ENCODE measurements around the gene PIK3R4. TPM values are rescaled to one million over a fixed set of nuclear protein-coding genes. Genes with fewer than 3 reads are reported as not detected.

The PIK3R4 gene
- polyA plus RNA-seq (2013, experiment 1 of 2): 7.1 TPM
- 7.2 TPM for polyA plus RNA-seq (2013, experiment 2 of 2)

DNA sequence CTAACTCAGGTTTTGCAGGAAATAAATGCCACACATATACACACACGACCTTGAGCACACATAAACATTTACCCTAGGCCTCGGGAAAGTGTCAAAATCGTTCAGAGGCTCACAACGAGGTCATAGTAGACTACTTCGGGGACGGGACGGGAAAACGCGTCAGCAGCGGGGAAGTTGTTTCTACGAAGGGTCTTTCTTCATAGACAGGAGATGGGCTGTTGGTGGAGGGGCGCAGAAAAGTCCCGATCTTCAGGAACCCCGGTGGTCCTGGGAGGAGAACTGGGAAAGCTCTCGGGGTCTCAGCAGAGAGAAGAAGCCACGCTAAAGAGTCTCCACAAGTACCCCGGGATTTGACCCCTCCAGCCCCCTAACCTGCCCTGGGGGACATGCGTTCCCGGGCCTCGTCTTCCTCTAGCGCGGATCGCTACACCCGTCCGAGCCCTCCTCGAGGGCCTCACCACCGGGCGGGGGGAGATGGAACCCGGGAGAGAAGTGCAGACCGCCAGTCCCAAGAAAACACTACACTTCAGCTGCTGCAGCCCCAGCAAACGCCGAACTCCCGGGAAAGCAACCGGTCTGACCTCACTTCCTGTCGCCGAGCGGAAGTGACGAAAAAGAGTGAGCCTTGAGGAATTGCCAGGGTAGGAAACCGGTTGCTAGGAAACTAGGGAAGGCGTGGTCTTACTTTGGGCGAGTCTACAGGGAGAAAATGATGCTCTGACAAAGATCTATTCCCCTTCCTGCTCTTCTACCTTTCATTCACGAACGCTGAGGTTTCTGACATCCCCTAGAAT lies at the start of gene PIK3R4:
TSS of gene PIK3R4 (minus strand) at position 584 of the 794 bp plus-strand sequence. CDS start 1,611 bp downstream, outside the sequence.
- Histone ChIP-seq H3K36me3 (ENCODE audit: control insufficient read depth in 1 of 2, insufficient read depth in 2 of 2, low read depth in 1 of 2, low read length in 2 of 2) (peaks cover 0 to 32% of the 10 kb centered on the region in 2 experiments), H3K79me1 (replicated peaks; ENCODE audit: low read length, poor library complexity, severe bottlenecking) (peaks cover 24% of the 10 kb centered on the region), H4K91ac (ENCODE audit: low read length) (peak within 1 kb of the TSS; percentile 80), H4K8ac (ENCODE audit: low read length) (peak within 1 kb of the TSS; percentile 97), H2BK120ac (ENCODE audit: low read depth, low read length) (peak within 1 kb of the TSS; percentile 92), H3K4me1 (ENCODE audit: control insufficient read depth, insufficient read depth, low read depth, low read length) (peaks cover 7% of the 10 kb centered on the region), H2BK15ac (ENCODE audit: low read depth, poor library complexity, severe bottlenecking) (no peak within 1 kb of the TSS), H2AFZ (ENCODE audit: low read depth, low read length) (peak within 1 kb of the TSS; percentile 30), H3K14ac (ENCODE audit: low read length in 2 of 2) (no peak within 1 kb of the TSS), H2BK5ac (ENCODE audit: low read depth, low read length, poor library complexity, severe bottlenecking) (peak within 1 kb of the TSS; percentile 35), H3K9me3 (ENCODE audit: control insufficient read depth, low read length) (no peaks in the 10 kb centered on the region), H3K18ac (ENCODE audit: low read depth in 1 of 2, low read length in 2 of 2) (peak within 1 kb of the TSS; percentile 58 to 92), H3K4me3 (ENCODE audit: insufficient read depth in 1 of 2, low read depth in 1 of 2, low read length in 2 of 2) (peak within 1 kb of the TSS; percentile 91 to 99), H3K4ac (ENCODE audit: low read depth in 1 of 2, low read length in 2 of 2) (peak within 1 kb of the TSS; percentile 34 to 51), H3K23ac (ENCODE audit: low read length in 2 of 2) (no peak within 1 kb of the TSS), H3K9ac (ENCODE audit: low read length) (peak within 1 kb of the TSS; percentile 99), H3K4me2 (ENCODE audit: low read length, poor library complexity, severe bottlenecking) (peak within 1 kb of the TSS; percentile 99), H2BK12ac (ENCODE audit: low read length in 2 of 2) (no peak within 1 kb of the TSS), H2AK5ac (ENCODE audit: low read length, severe bottlenecking) (no peak within 1 kb of the TSS), H3K27ac (ENCODE audit: low read length, poor library complexity, severe bottlenecking) (peak within 1 kb of the TSS; percentile 61), H3K27me3 (ENCODE audit: control insufficient read depth in 1 of 2, insufficient read depth in 1 of 2, low read length in 2 of 2) (no peaks in the 10 kb centered on the region)
- under 1% methylated on average over 29 of the region's 43 CpGs for WGBS
- peak; percentile 99 for DNase-seq

DNA sequence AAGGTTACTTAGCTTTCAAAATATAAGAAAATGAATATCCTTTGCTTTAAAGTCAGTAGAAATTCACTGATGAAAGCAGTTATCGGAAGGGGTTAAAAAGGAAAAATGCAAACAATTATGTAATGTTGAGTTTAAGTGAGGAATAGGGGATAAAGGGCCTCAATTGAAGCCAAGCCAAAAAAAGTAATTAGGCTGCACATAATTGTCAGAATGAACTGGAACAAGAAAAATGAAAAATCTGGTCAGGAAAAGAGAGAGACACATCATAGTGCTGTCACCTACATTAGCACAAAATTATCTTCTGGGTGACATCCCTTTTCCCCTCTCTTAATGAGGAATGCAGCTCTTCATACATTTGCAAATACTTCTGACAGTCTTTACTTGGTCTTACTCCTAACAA lies 48.8 kb upstream of the PIK3R4 start:
- H2BK15ac ChIP-seq (ENCODE audit: low read depth, poor library complexity, severe bottlenecking): no peak overlapping the region
- H3K4me1 ChIP-seq (ENCODE audit: control insufficient read depth, insufficient read depth, low read depth, low read length): no peaks in the 10 kb centered on the region
- H3K4ac ChIP-seq (ENCODE audit: low read depth in 1 of 2, low read length in 2 of 2): no peak overlapping the region
- H2AK5ac ChIP-seq (ENCODE audit: low read length, severe bottlenecking): no peak overlapping the region
- H3K9ac ChIP-seq (ENCODE audit: low read length): no peak overlapping the region
- no peak overlapping the region for H2BK5ac ChIP-seq (ENCODE audit: low read depth, low read length, poor library complexity, severe bottlenecking)
- no peak overlapping the region for H3K4me2 ChIP-seq (ENCODE audit: low read length, poor library complexity, severe bottlenecking)
- H4K8ac ChIP-seq (ENCODE audit: low read length): no peak overlapping the region
- H3K79me1 ChIP-seq (replicated peaks; ENCODE audit: low read length, poor library complexity, severe bottlenecking): no peaks in the 10 kb centered on the region
- no peaks in the 10 kb centered on the region for H3K36me3 ChIP-seq (ENCODE audit: control insufficient read depth in 1 of 2, insufficient read depth in 2 of 2, low read depth in 1 of 2, low read length in 2 of 2)
- no peaks in the 10 kb centered on the region for H3K9me3 ChIP-seq (ENCODE audit: control insufficient read depth, low read length)
- no peak overlapping the region for H3K14ac ChIP-seq (ENCODE audit: low read length in 2 of 2)
- H3K4me3 ChIP-seq (ENCODE audit: insufficient read depth in 1 of 2, low read depth in 1 of 2, low read length in 2 of 2): no peak overlapping the region
- H2BK12ac ChIP-seq (ENCODE audit: low read length in 2 of 2): no peak overlapping the region
- H2BK120ac ChIP-seq (ENCODE audit: low read depth, low read length): no peak overlapping the region
- H3K23ac ChIP-seq (ENCODE audit: low read length in 2 of 2): no peak overlapping the region
- no peak overlapping the region for H3K27ac ChIP-seq (ENCODE audit: low read length, poor library complexity, severe bottlenecking)
- no peak overlapping the region for H4K91ac ChIP-seq (ENCODE audit: low read length)
- 94% methylated on average over 1 of the region's 1 CpG for WGBS
- no peak overlapping the region for H2AFZ ChIP-seq (ENCODE audit: low read depth, low read length)
- no peak overlapping the region for H3K18ac ChIP-seq (ENCODE audit: low read depth in 1 of 2, low read length in 2 of 2)
- no peak for DNase-seq
- peaks cover 0 to 4% of the 10 kb centered on the region in 2 experiments for H3K27me3 ChIP-seq (ENCODE audit: control insufficient read depth in 1 of 2, insufficient read depth in 1 of 2, low read length in 2 of 2)

DNA sequence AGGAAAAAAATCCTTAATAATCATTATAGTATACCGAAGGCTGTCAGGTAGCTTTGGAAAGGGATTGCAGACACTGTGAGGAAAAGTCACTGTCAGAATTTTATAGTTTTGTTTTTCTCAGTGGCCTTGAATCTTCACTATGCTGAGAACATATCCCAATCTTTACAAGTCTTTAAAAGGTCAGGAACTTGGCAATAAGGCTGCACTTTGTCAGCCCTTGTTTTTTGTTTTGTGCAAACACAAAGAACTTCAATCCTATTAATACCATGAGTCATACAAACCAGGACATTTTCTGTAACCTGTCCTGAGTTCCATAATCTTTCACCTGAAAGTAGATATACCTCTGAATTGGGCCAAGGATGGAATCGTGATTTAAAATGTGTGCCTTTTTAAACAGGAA lies 45.6 kb upstream of the PIK3R4 start:
- H3K23ac ChIP-seq (ENCODE audit: low read length in 2 of 2): no peak overlapping the region
- H3K4me1 ChIP-seq (ENCODE audit: control insufficient read depth, insufficient read depth, low read depth, low read length): no peaks in the 10 kb centered on the region
- no peak overlapping the region for H3K4me2 ChIP-seq (ENCODE audit: low read length, poor library complexity, severe bottlenecking)
- no peaks in the 10 kb centered on the region for H3K36me3 ChIP-seq (ENCODE audit: control insufficient read depth in 1 of 2, insufficient read depth in 2 of 2, low read depth in 1 of 2, low read length in 2 of 2)
- no peak overlapping the region for H2BK120ac ChIP-seq (ENCODE audit: low read depth, low read length)
- H2AK5ac ChIP-seq (ENCODE audit: low read length, severe bottlenecking): no peak overlapping the region
- H2BK12ac ChIP-seq (ENCODE audit: low read length in 2 of 2): no peak overlapping the region
- H3K9ac ChIP-seq (ENCODE audit: low read length): no peak overlapping the region
- peaks cover 0 to 17% of the 10 kb centered on the region in 2 experiments for H3K27me3 ChIP-seq (ENCODE audit: control insufficient read depth in 1 of 2, insufficient read depth in 1 of 2, low read length in 2 of 2)
- H4K8ac ChIP-seq (ENCODE audit: low read length): no peak overlapping the region
- no peak overlapping the region for H4K91ac ChIP-seq (ENCODE audit: low read length)
- no peak for DNase-seq
- H3K4ac ChIP-seq (ENCODE audit: low read depth in 1 of 2, low read length in 2 of 2): no peak overlapping the region
- 64% methylated on average over 2 of the region's 2 CpGs for WGBS
- no peak overlapping the region for H3K14ac ChIP-seq (ENCODE audit: low read length in 2 of 2)
- H3K27ac ChIP-seq (ENCODE audit: low read length, poor library complexity, severe bottlenecking): no peak overlapping the region
- H3K9me3 ChIP-seq (ENCODE audit: control insufficient read depth, low read length): no peaks in the 10 kb centered on the region
- no peak overlapping the region for H3K18ac ChIP-seq (ENCODE audit: low read depth in 1 of 2, low read length in 2 of 2)
- no peak overlapping the region for H2AFZ ChIP-seq (ENCODE audit: low read depth, low read length)
- no peak overlapping the region for H3K4me3 ChIP-seq (ENCODE audit: insufficient read depth in 1 of 2, low read depth in 1 of 2, low read length in 2 of 2)
- no peaks in the 10 kb centered on the region for H3K79me1 ChIP-seq (replicated peaks; ENCODE audit: low read length, poor library complexity, severe bottlenecking)
- no peak overlapping the region for H2BK15ac ChIP-seq (ENCODE audit: low read depth, poor library complexity, severe bottlenecking)
- H2BK5ac ChIP-seq (ENCODE audit: low read depth, low read length, poor library complexity, severe bottlenecking): no peak overlapping the region

DNA sequence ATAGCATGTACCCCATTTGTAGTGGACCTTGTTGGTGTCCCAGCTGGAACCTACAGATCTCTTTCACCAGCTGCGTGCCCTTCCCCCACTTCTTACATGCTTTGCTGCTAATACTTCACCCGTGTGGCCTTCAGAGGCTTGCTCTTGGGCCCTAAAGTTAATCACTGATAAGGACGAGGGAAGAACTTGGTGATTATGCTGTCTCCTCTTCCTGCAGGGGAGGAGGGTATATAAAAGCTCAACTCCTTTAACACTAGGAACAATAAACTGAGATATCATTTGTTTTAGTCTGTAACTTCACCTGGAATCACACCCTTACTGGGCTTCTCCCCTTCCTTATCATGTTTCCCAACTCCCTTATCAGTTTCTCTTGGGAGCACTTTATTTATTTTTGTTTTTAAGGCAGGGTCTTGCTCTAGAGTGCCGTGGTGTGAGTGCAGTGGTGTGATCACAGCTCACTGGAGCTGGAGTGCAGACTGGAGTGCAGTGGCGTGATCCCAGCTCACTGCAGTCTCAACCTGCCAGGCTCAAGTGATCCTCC lies 43.2 kb upstream of the PIK3R4 start:
- peak overlapping the region; percentile 61 for H4K91ac ChIP-seq (ENCODE audit: low read length)
- H3K36me3 ChIP-seq (ENCODE audit: control insufficient read depth in 1 of 2, insufficient read depth in 2 of 2, low read depth in 1 of 2, low read length in 2 of 2): no peaks in the 10 kb centered on the region
- H2BK5ac ChIP-seq (ENCODE audit: low read depth, low read length, poor library complexity, severe bottlenecking): no peak overlapping the region
- no peak overlapping the region for H3K14ac ChIP-seq (ENCODE audit: low read length in 2 of 2)
- no peak overlapping the region for H3K4me3 ChIP-seq (ENCODE audit: insufficient read depth in 1 of 2, low read depth in 1 of 2, low read length in 2 of 2)
- no peak overlapping the region for H2BK120ac ChIP-seq (ENCODE audit: low read depth, low read length)
- H3K23ac ChIP-seq (ENCODE audit: low read length in 2 of 2): no peak overlapping the region
- no peak overlapping the region for H2AFZ ChIP-seq (ENCODE audit: low read depth, low read length)
- H3K9ac ChIP-seq (ENCODE audit: low read length): no peak overlapping the region
- no peaks in the 10 kb centered on the region for H3K79me1 ChIP-seq (replicated peaks; ENCODE audit: low read length, poor library complexity, severe bottlenecking)
- no peaks in the 10 kb centered on the region for H3K4me1 ChIP-seq (ENCODE audit: control insufficient read depth, insufficient read depth, low read depth, low read length)
- no peaks in the 10 kb centered on the region for H3K9me3 ChIP-seq (ENCODE audit: control insufficient read depth, low read length)
- peaks cover 0 to 17% of the 10 kb centered on the region in 2 experiments for H3K27me3 ChIP-seq (ENCODE audit: control insufficient read depth in 1 of 2, insufficient read depth in 1 of 2, low read length in 2 of 2)
- H2BK15ac ChIP-seq (ENCODE audit: low read depth, poor library complexity, severe bottlenecking): no peak overlapping the region
- no peak overlapping the region for H2AK5ac ChIP-seq (ENCODE audit: low read length, severe bottlenecking)
- DNase-seq: no peak
- WGBS: 53% methylated on average over 3 of the region's 5 CpGs
- no peak overlapping the region for H3K18ac ChIP-seq (ENCODE audit: low read depth in 1 of 2, low read length in 2 of 2)
- H3K27ac ChIP-seq (ENCODE audit: low read length, poor library complexity, severe bottlenecking): no peak overlapping the region
- no peak overlapping the region for H3K4me2 ChIP-seq (ENCODE audit: low read length, poor library complexity, severe bottlenecking)
- no peak overlapping the region for H3K4ac ChIP-seq (ENCODE audit: low read depth in 1 of 2, low read length in 2 of 2)
- H2BK12ac ChIP-seq (ENCODE audit: low read length in 2 of 2): no peak overlapping the region
- H4K8ac ChIP-seq (ENCODE audit: low read length): no peak overlapping the region
